ENCODE results near the gene SPAST. TPM values are rescaled to one million over a fixed set of nuclear protein-coding genes. Genes with fewer than 3 reads are reported as not detected.

The SPAST gene
- total RNA-seq, 4 donors from 2014 or later = 18.6 to 32.3 (median 25.2) TPM

GRCh38 chr2:32166115-32166574 is 102.8 kb downstream of the SPAST start:
- Histone ChIP-seq H3K4me3 (peak overlapping the region; percentile 53 to 87 (median 80)), H3K9me3 (no peaks in the 10 kb centered on the region), H3K36me3 (no peaks in the 10 kb centered on the region), H3K27me3 (no peaks in the 10 kb centered on the region), H3K27ac (peak overlapping the region in 3 of 4 donors; percentile 89 to 93 (median 91)), H3K4me1 (peaks cover 0 to 37% (median 14%) of the 10 kb centered on the region in 4 donors)
- DNase-seq (ENCODE audit: low spot score in 2 of 2) = no peak
- no peak for TF ChIP-seq POLR2A (IDR thresholded peaks at IDR 0.05)
- no peak for TF ChIP-seq EP300 (IDR thresholded peaks at IDR 0.05)
- TF ChIP-seq, protein P1, sequence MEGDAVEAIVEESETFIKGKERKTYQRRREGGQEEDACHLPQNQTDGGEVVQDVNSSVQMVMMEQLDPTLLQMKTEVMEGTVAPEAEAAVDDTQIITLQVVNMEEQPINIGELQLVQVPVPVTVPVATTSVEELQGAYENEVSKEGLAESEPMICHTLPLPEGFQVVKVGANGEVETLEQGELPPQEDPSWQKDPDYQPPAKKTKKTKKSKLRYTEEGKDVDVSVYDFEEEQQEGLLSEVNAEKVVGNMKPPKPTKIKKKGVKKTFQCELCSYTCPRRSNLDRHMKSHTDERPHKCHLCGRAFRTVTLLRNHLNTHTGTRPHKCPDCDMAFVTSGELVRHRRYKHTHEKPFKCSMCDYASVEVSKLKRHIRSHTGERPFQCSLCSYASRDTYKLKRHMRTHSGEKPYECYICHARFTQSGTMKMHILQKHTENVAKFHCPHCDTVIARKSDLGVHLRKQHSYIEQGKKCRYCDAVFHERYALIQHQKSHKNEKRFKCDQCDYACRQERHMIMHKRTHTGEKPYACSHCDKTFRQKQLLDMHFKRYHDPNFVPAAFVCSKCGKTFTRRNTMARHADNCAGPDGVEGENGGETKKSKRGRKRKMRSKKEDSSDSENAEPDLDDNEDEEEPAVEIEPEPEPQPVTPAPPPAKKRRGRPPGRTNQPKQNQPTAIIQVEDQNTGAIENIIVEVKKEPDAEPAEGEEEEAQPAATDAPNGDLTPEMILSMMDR (IDR thresholded peaks at IDR 0.05) = no peak
- WGBS, 2 donors = 4 to 6% methylated on average over 11 of the region's 11 CpGs

DNA sequence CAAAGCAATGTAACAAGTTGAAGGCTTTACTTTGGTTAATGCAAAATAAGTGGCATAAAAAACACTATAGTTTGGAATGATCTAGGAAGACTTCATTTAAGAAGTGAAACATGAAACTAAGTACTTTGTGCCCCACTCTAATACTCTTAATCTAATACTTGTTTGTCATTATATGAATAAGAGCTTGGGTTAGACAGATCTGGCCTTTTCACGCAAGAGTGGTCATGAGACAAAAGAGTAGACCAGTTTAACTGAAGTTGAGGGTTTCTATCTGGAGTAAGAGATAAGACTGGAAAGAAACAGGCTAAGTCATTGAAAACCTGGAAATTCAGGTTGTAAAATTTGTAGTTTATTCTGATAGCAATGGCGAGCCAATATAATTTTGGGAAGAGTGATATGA is 105.2 kb downstream of the SPAST start:
- WGBS, 2 donors = 45 to 48% methylated on average over 2 of the region's 2 CpGs
- H3K4me3 ChIP-seq = no peak overlapping the region
- no peaks in the 10 kb centered on the region for H3K27me3 ChIP-seq
- no peak for DNase-seq (ENCODE audit: low spot score in 2 of 2)
- H3K27ac ChIP-seq = no peak overlapping the region
- H3K9me3 ChIP-seq = no peaks in the 10 kb centered on the region
- H3K36me3 ChIP-seq = peaks cover 0 to 17% (median 0%) of the 10 kb centered on the region in 3 donors
- H3K4me1 ChIP-seq = peaks cover 0 to 37% (median 14%) of the 10 kb centered on the region in 4 donors
- TF ChIP-seq POLR2A (IDR thresholded peaks at IDR 0.05) = no peak
- TF ChIP-seq, protein P1 (IDR thresholded peaks at IDR 0.05) = no peak
- no peak for TF ChIP-seq EP300 (IDR thresholded peaks at IDR 0.05)

- Histone ChIP-seq H3K27ac (no peak overlapping the region), H3K36me3 (peaks cover 0 to 49% (median 7%) of the 10 kb centered on the region in 3 donors)
- WGBS, 2 donors = 92 to 93% methylated on average over 2 of the region's 2 CpGs
These were observed 109.5 kb downstream of the SPAST start for GRCh38 chr2:32172870-32173269.

GRCh38 chr2:32182667-32183066 is 119.3 kb downstream of the SPAST start:
- 87 to 96% methylated on average over 6 of the region's 6 CpGs for WGBS, 2 donors
- Histone ChIP-seq H3K9me3 (no peaks in the 10 kb centered on the region), H3K36me3 (peaks cover 0 to 71% (median 6%) of the 10 kb centered on the region in 3 donors)

More at GRCh38 chr2:32172870-32173269, 109.5 kb downstream of the SPAST start:
- Histone ChIP-seq H3K9me3 (no peaks in the 10 kb centered on the region), H3K27me3 (no peaks in the 10 kb centered on the region), H3K4me1 (peaks cover 0 to 8% (median 0%) of the 10 kb centered on the region in 4 donors), H3K4me3 (no peak overlapping the region)
- DNase-seq (ENCODE audit: low spot score in 2 of 2) = no peak
- no peak for TF ChIP-seq POLR2A (IDR thresholded peaks at IDR 0.05)
- no peak for TF ChIP-seq EP300 (IDR thresholded peaks at IDR 0.05)
- TF ChIP-seq, protein P1 (IDR thresholded peaks at IDR 0.05) = no peak

GRCh38 chr2:32189011-32189410 is 125.7 kb downstream of the SPAST start:
- H3K4me1 ChIP-seq = no peaks in the 10 kb centered on the region
- 93 to 94% methylated on average over 6 of the region's 6 CpGs for WGBS, 2 donors
- H3K27ac ChIP-seq = no peak overlapping the region
- no peaks in the 10 kb centered on the region for H3K27me3 ChIP-seq
- peaks cover 0 to 51% (median 6%) of the 10 kb centered on the region in 3 donors for H3K36me3 ChIP-seq
- no peak overlapping the region for H3K4me3 ChIP-seq
- TF ChIP-seq, protein P1 (IDR thresholded peaks at IDR 0.05) = no peak
- TF ChIP-seq POLR2A (IDR thresholded peaks at IDR 0.05) (no peak), EP300 (IDR thresholded peaks at IDR 0.05) (no peak)
- no peaks in the 10 kb centered on the region for H3K9me3 ChIP-seq
- no peak for DNase-seq (ENCODE audit: low spot score in 2 of 2)

More at GRCh38 chr2:32182667-32183066, 119.3 kb downstream of the SPAST start:
- no peaks in the 10 kb centered on the region for H3K27me3 ChIP-seq
- no peak for DNase-seq (ENCODE audit: low spot score in 2 of 2)
- H3K4me3 ChIP-seq = no peak overlapping the region
- H3K27ac ChIP-seq = no peak overlapping the region
- H3K4me1 ChIP-seq = no peaks in the 10 kb centered on the region
- no peak for TF ChIP-seq EP300 (IDR thresholded peaks at IDR 0.05)
- no peak for TF ChIP-seq POLR2A (IDR thresholded peaks at IDR 0.05)
- TF ChIP-seq, protein P1 (IDR thresholded peaks at IDR 0.05) = no peak
